ENCODE measurements around the gene LPAR3.

LPAR3 gene

DNA sequence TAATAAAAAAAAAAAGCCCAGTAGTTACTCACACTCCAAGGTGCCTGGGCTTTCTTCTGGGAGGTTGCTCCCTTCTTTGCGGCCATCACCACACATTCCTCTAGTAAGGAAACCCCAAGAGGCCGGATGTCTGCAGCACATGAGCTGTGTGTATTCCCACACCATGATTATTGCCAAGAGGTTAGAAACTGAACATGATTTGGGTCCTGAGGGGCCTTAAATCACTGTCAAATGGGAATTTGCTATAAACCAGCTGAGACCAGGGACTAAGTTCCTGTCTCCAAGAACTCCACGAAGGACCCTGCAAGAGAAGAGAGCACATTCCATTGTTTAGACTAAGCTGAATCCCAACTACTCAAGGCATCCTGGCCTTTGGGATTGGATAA lies 117.5 kb downstream of the LPAR3 start:
- DNase-seq (ENCODE audit: low read depth in 3 of 3): no peak

DNA sequence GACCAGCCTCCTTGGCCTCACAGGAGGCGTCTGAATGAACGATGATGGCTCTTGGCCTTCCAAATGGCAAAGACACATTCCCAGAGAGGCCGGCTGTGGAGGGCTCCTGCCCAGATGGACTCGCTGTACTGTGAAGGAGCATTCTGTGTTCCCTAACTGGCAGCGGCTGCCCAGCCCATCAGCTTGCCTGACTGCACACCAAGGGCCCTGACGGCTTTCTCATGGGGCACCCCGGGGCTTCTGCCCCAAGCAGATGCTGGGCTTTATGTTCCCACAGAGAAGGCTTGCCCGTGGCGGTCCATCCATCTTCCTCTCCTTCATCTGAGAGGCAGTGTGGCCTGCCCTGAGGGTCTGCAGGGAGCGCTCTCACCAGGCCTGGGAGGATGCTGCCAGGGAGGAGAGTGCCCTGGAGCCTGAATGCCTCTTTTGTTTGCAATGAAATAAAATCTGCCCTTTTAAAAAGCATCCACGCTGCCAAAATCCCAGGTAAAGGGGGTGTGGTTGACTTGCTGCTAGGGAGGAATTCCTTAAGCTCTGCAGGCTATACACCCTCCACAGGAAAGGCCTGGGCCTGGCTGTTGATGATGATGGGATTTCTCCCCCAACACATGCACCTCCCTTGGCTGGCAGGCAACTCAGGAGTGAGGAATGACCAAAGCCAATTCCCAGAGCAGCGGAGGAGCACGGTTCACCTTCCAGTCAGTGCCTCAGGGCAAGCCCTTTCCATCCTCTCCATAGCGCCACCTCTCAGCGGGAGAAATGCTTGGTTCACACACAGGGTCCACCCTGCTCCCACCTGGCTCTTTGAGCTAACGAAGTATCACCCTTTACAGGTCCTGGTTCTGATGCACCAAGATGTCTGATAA lies 118.1 kb downstream of the LPAR3 start:
- DNase-seq (ENCODE audit: low read depth in 3 of 3): no peak

DNA sequence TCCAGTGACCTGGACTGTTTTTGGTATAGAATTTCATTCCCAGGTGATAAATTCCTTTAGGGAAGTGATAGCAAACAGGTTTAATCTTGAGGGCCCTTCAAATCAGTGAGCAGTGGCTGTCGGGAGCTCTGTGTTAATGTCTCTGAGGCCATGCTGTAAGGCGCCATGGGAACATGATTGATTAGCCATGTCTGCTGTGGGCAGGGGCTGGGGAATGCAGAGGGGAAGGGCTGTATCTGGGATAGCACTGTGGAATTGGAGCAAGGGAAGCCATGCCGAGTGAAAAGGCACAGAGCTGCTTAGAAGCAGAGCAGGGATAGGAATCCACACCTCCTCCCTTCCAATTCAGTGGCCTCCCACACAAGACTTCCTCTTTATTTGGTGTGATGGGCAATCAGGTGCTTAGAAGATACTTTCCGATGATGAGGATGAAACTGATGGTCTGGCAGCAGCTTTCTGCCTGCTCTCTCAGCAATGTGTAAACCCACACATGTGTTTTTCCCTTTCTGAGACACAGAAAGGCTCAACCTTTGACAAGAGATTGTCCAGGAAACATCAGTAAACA lies 119.0 kb downstream of the LPAR3 start:
- no peak for DNase-seq (ENCODE audit: low read depth in 3 of 3)

DNA sequence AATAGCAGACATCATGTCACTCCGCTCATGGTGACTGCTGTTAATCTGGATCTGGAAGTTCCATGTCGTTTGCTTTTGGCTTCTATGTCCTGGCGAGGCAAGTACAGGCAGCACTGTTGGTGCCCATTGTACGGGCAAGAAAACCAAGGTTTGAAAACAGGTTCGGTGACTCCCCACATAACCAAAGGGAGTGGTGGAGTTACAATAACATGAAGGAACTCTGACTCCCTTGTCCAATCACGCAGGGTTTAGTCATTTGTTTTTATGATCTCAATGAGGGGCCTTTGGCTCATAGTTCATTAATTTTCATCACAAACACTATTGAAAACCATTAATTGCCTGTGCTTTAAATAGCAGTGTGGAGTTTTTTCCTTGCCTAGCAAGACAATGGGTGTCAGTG lies 119.8 kb downstream of the LPAR3 start:
- DNase-seq (ENCODE audit: low read depth in 3 of 3): no peak

DNA sequence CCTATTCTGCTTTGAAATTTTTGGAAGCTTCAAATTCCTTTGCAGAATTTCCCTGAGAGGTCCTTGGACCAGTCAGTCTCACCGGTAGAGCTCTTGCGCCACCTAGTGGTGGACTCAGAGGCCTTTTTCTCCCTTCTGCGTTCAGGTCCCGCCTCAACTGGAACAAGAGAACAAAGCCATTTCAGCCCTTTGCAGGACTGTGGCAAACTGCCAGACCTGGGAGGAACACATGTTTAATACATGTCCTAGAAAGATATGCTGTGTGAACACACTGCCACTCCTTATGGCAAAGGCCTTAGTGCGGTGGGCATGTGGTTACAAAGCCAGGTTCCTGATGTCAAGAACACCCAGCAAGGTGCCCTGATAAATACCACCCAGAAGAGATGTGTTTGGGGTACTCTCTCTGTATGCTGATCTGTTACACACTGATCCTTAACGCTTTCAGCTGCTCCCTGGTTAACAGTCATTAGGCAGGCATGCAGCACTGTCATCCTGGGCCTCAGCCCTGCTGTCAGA lies 120.5 kb downstream of the LPAR3 start:
- DNase-seq (ENCODE audit: low read depth in 3 of 3): peak; percentile 27 to 72 (median 27)

DNA sequence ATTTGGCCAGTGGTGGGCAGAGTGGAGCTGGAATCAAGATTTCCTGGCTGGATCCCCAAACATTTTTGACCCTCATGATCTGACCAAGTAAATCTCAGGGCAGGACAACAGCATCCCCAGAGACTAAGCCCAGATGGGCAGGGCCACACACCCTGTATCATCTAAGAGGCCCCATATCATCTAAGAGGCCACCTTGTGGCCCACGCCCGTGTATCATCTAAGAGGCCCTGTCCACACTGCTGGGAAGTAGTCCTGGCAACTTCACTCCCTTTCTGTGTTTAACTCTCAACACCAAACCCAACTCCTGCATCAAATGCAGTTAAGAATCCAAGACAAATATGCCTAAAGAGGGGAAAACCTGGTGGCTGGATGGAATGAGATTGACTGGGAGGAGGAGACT lies 121.1 kb downstream of the LPAR3 start:
- no peak for DNase-seq (ENCODE audit: low read depth in 3 of 3)

DNA sequence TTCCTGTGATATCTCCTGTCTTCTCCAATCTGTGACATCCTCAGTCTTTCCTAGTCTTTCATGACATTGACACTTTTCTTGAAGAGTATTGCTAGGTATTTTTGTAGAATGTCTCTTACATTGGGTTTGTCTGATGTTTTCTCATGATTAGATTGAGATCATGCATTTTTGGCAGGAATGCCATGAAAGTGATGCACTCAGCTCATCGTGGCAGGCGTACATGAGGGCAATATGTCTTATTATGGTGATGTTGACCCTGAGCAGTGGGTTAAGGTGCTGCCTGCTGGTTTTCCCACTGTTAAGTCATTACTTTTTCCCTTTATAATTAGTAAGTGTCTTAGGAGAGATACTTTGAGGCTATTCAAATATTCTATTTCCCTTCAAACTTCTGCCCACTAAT lies 122.5 kb downstream of the LPAR3 start:
- DNase-seq (ENCODE audit: low read depth in 3 of 3): no peak

DNA sequence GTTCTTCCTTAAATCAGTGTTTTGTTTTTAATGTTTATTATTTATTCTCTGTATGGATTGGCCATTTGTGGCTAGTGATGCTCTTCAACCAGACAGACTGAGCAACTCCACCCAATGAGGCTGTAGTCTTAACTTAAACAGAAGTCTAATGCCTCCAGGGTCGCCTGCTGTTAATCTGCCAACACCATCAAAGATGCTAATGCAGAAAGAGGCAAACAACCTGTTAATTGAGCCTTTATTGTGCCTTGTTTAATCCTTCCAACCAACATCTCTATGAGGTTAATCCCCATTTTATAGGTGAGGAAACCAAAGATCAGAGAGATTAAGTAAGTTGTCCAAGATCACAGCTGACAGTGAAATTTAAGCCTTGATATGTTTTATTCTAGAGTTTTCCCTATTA lies 123.4 kb downstream of the LPAR3 start:
- no peak for DNase-seq (ENCODE audit: low read depth in 3 of 3)

DNA sequence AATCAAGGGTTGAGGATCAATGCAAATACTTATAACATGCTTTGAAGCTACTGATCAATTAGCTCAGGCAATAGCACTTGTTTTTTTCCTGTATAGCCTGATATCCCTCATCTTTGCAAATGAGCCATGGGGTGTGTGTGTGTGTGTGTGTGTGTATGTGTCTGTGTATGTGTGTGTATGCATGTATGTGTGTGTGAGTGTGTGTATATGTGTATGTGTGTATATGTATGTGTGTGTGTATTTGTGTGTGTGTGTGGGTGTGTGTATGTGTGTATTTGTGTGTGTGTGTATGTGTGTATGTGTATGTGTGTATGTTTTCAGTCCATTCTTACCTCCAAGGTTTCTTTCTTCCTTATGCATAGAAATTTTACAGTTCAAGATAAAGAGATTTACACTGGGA lies 124.4 kb downstream of the LPAR3 start:
- DNase-seq (ENCODE audit: low read depth in 3 of 3): no peak

DNA sequence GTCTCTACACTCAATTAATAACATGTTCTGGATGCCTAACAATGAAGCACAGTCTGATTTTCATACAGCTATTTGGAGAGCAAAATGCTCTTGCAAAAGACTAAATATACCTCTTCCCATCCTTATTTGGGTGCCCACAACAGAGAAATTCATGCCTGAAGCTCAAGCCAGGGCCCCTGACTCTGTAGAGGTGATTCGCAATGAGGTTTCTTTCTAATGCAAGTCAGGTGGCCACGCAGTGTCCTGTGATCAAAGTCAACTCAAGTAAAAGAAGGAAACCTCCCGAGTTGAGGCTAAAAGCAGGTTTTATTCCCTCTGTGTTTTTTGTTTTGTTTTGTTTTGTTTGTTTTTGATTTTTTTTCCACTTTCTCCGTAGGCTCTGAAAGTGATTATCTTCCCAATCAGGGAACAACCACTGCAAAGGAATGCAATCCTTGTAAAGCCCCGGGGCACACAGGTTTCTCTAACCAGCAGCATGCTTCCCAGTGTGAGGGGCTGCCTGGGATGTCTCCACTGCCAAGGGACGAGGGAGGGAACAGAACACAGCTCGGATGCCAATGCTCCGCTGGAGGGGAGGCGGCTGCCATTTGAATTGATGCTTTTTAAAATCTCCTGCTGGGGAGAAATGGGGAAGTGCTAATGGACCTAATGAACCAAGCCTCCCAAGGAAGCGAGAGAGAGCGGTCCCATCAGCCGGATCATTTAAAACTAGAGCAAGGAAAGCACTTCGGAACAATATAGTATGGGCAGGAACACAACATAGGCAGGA lies 128.9 kb downstream of the LPAR3 start:
- no peak for DNase-seq (ENCODE audit: low read depth in 3 of 3)

DNA sequence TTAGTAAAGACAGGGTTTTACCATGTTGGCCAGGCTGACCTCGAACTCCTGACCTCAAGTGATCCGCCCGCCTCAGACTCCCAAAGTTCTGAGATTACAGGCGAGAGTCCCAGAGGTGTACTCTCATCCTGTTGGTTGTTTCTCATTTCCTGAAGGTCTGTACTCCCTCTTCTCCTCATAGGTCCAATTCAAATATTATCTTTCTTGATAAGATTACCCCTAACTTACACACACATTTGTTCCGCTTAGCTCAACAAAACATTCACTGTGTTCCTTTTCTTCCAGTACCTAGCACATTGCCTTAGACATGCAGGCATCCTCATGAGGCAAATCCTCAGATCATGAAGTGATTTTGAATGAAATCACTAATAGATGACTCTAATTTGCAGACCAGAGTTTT lies 130.3 kb downstream of the LPAR3 start:
- DNase-seq (ENCODE audit: low read depth in 3 of 3): no peak
